HepG2 (cell line): Measurements from ENCODE around the gene ITGB5. TPM values are rescaled to one million over a fixed set of nuclear protein-coding genes. Genes with fewer than 3 reads are reported as not detected.

Experiments
- ATAC-seq: fragments of 200-7000 bp; cut with Tn5 transposase; 3 replicates; pipeline ENCODE4 v1.9.1; 2020; ENCODE audit warnings: mild to moderate bottlenecking, moderate library complexity
- BruUV-seq: library from RNA; stranded (reverse); fragments of 400-500 nt; replicated peaks from 2 replicates; lab custom pipeline; 2021; lab: Mats Ljungman, UMichigan
- CTCF ChIA-PET: fragments of 300-600 bp; formaldehyde crosslinking; extraction: SDS; loops from one replicate; lab custom pipeline; 2021; ENCODE audit warnings: low total read pairs, inconsistent platforms, low intra/inter-chr PET ratio; lab: Yijun Ruan, JAX
- POLR2A ChIA-PET: fragments of 350-600 bp; sonication (Branson Sonifier 250); formaldehyde crosslinking; loops from one replicate; lab custom pipeline; 2020; ENCODE audit warnings: antibody characterized with exemption, inconsistent platforms; lab: Yijun Ruan, JAX
- DNase-seq: peaks from one replicate; pipeline ENCODE4 v3.0.0-alpha.2; 2015; ENCODE audit warnings: low spot score
- FAIRE-seq: peaks from 3 replicates; lab custom pipeline; 2011; peaks lifted over from hg19 to GRCh38; lab: Jason Lieb, UNC
- H2AFZ ChIP-seq: one replicate; pipeline ENCODE4 v1.6.1; 2011; ENCODE audit warnings: low read length, inconsistent platforms
- H3K27ac ChIP-seq: fragments of 300-600 bp; 3 replicates; pipeline ENCODE4 v1.8.0; 2011; ENCODE audit warnings: mixed run types, mild to moderate bottlenecking, mixed read lengths, low read length, inconsistent platforms; ENCODE audit not compliant: insufficient read depth; ENCODE audit errors: extremely low read length
- H3K27me3 ChIP-seq, 2 experiments: fragments of 200-600 bp in 1 of 2; 2 replicates in 1 of 2; 3 replicates in 1 of 2; pipeline versions ENCODE4 v1.6.0 to v1.8.0; 2011; ENCODE audit warnings: low read length in 2 of 2, mild to moderate bottlenecking in 2 of 2, moderate library complexity in 2 of 2, inconsistent platforms in 1 of 2; ENCODE audit not compliant: insufficient read depth in 2 of 2, control insufficient read depth in 1 of 2
- H3K36me3 ChIP-seq, 2 experiments: fragments of 200-600 bp in 1 of 2; replicated peaks in 1 of 2; 2 replicates in 1 of 2; 3 replicates in 1 of 2; pipeline versions ENCODE4 v1.5.1 to v1.8.0; 2011; ENCODE audit warnings: low read length in 2 of 2, inconsistent platforms in 1 of 2; ENCODE audit not compliant: insufficient read depth in 2 of 2, control insufficient read depth in 1 of 2
- H3K4me1 ChIP-seq: 2 replicates; pipeline ENCODE4 v1.5.1; 2012; ENCODE audit warnings: low read length, inconsistent platforms; ENCODE audit not compliant: insufficient read depth
- H3K4me2 ChIP-seq: 2 replicates; pipeline ENCODE4 v1.6.0; 2011; ENCODE audit warnings: low read depth, low read length, inconsistent platforms
- H3K4me3 ChIP-seq, 3 experiments: fragments of 200-600 bp in 1 of 3; sonication (generic), shearing (Covaris generic) in 1 of 3; replicated peaks in 1 of 3; 2 replicates each; pipeline ENCODE4 v1.5.1; 2011 to 2016; ENCODE audit warnings: low read length in 3 of 3, inconsistent platforms in 2 of 3, low read depth in 2 of 3, mild to moderate bottlenecking in 2 of 3, control low read depth in 1 of 3, mixed read lengths in 1 of 3; ENCODE audit not compliant: insufficient read depth in 1 of 3
- H3K79me2 ChIP-seq: one replicate; pipeline ENCODE4 v1.6.1; 2011; ENCODE audit warnings: low read length, inconsistent platforms; ENCODE audit not compliant: insufficient read depth
- H3K9ac ChIP-seq: 2 replicates; pipeline ENCODE4 v1.6.0; 2011; ENCODE audit warnings: mild to moderate bottlenecking, low read depth, low read length, inconsistent platforms; ENCODE audit not compliant: insufficient read depth
- H3K9me3 ChIP-seq: 2 replicates; pipeline ENCODE4 v1.5.1; 2012; ENCODE audit warnings: mild to moderate bottlenecking, low read length
- H4K20me1 ChIP-seq: 2 replicates; pipeline ENCODE4 v1.6.0; 2011; ENCODE audit warnings: inconsistent platforms, mild to moderate bottlenecking, low read length, moderate library complexity; ENCODE audit not compliant: insufficient read depth
- ARNT2 ChIP-seq: sonication (generic); formaldehyde crosslinking; IDR thresholded peaks from 2 replicates; pipeline ENCODE4 v1.8.0; 2022; ENCODE audit warnings: mild to moderate bottlenecking, low read depth, missing genetic modification reagents, moderate library complexity
- HCFC1 ChIP-seq: fragments of 150-350 bp; IDR thresholded peaks from 2 replicates; pipeline ENCODE4 v1.6.1; 2014; ENCODE audit warnings: low read depth, low read length
- TRIM22 ChIP-seq: fragments of 450-650 bp; IDR thresholded peaks from 2 replicates; pipeline ENCODE4 v1.6.1; 2017
- ZNF660 ChIP-seq: sonication (generic); formaldehyde crosslinking; IDR thresholded peaks from 2 replicates; pipeline ENCODE4 v1.5.1; 2020; ENCODE audit warnings: mild to moderate bottlenecking, low read depth, missing genetic modification reagents, borderline replicate concordance
- WGBS: methylation state at CpG from one replicate; pipeline ENCODE4 v1.1.6; 2017; ENCODE audit warnings: low lambda C conversion rate; 5-methylcytosine and 5-hydroxymethylcytosine counted together
- in situ Hi-C: cut with HindIII; loops from 2 replicates; pipeline ENCODE4 v1.10.0; 2017; ENCODE audit warnings: low pct_unique_long_range_greater_than_20kb; ENCODE audit not compliant: extremely low pct_ligation_motif_present
- intact Hi-C: fragments of 100-400 bp; cut with micrococcal nuclease; formaldehyde crosslinking; loops from one replicate; pipeline ENCODE4 v1.10.0; 2022; ENCODE audit not compliant: unreplicated experiment
- polyA plus RNA-seq, 8 experiments: library from polyadenylated mRNA; depleted of rRNA in 3 of 8; stranded (reverse) in 7 of 8; unstranded in 1 of 8; fragments of >200 nt; fragmentation: Illumina TruSeq in 4 of 8; extraction: Trizol in 4 of 8; gene quantifications; 2 replicates each; pipeline versions ENCODE4 v1.2.1 to v1.2.3, GENCODE V29; 2011 to 2016; ENCODE audit warnings: low read depth in 4 of 8, missing spikeins in 1 of 8, mixed read lengths in 1 of 8; ENCODE audit not compliant: insufficient read depth in 1 of 8
- total RNA-seq, 5 experiments: library from RNA; depleted of rRNA; stranded (reverse); fragments of >200 nt; fragmentation: Illumina TruSeq; extraction: Trizol; gene quantifications; 2 replicates each; pipeline ENCODE4 v1.2.3, GENCODE V29; 2016; ENCODE audit warnings: low read depth in 1 of 5
- TF ChIP-seq, protein P1 (sequence below): sonication (generic); formaldehyde crosslinking; IDR thresholded peaks from 2 replicates; pipeline ENCODE4 v1.5.0; 2020; ENCODE audit warnings: mild to moderate bottlenecking, missing genetic modification reagents, moderate library complexity

The ITGB5 gene
- total and polyA plus RNA-seq, 2 of the 13 experiments (the other 11 are each of a cell fraction or from before 2014, with no cell fraction given) = 74.1 to 343 TPM

DNA sequence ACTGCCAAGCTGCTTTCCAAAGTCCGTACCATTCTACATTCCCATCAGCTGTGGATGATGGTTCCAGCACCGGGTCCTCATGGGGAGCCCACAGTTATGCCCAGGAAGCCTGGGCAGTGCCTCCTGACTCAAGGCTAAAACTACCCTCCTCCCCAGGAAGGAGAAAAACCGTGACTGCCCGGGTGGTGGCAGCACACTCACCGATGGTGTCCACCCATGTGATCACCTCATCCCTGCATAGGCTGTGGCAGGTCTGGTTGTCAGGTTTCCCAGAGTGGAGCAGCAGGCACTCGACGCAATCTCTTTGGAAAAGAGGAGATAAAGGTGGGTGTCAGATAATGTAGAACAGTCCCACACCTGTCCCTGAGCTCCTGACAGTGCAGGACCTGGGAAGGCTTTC, 118.4 kb downstream of the ITGB5 start (continued):
- TF ChIP-seq, protein P1, sequence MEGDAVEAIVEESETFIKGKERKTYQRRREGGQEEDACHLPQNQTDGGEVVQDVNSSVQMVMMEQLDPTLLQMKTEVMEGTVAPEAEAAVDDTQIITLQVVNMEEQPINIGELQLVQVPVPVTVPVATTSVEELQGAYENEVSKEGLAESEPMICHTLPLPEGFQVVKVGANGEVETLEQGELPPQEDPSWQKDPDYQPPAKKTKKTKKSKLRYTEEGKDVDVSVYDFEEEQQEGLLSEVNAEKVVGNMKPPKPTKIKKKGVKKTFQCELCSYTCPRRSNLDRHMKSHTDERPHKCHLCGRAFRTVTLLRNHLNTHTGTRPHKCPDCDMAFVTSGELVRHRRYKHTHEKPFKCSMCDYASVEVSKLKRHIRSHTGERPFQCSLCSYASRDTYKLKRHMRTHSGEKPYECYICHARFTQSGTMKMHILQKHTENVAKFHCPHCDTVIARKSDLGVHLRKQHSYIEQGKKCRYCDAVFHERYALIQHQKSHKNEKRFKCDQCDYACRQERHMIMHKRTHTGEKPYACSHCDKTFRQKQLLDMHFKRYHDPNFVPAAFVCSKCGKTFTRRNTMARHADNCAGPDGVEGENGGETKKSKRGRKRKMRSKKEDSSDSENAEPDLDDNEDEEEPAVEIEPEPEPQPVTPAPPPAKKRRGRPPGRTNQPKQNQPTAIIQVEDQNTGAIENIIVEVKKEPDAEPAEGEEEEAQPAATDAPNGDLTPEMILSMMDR (CRISPR knock-in tag) = peak; percentile 66
- TF ChIP-seq, all 625 proteins: peak for 7

GRCh38 chr3:124767691-124768090, 119.5 kb downstream of the ITGB5 start:
- Histone ChIP-seq H3K36me3 (peaks cover 51 to 88% of the 10 kb centered on the region in 2 experiments), H3K4me3 (no peak overlapping the region), H4K20me1 (no peaks in the 10 kb centered on the region), H3K4me1 (peaks cover 1% of the 10 kb centered on the region), H2AFZ (no peak overlapping the region), H3K27me3 (no peaks in the 10 kb centered on the region), H3K27ac (no peak overlapping the region), H3K4me2 (no peak overlapping the region), H3K79me2 (no peaks in the 10 kb centered on the region), H3K9me3 (no peaks in the 10 kb centered on the region), H3K9ac (no peak overlapping the region)
- no TSS peak for BruUV-seq
- intact Hi-C loops (no loop called here), in situ Hi-C loops (loop anchor here (25.0 kb wide), 1 partner anchor 395 kb away; no protein-coding TSS in a partner anchor)
- TF ChIP-seq ZNF660 = no peak
- TF ChIP-seq TRIM22 = no peak
- TF ChIP-seq ARNT2 (CRISPR knock-in tag) = no peak
- no peak for TF ChIP-seq HCFC1
- DNase-seq = no peak
- CTCF ChIA-PET = interaction anchor here (2.2 kb wide), 1 partner anchor 133 kb away, joined by 10 read pairs; no protein-coding TSS in a partner anchor
- no peak for FAIRE-seq
- POLR2A ChIA-PET = no interaction called here
- ATAC-seq = no peak
- WGBS = 96% methylated on average over 6 of the region's 6 CpGs
